Activated naive CD4-positive, alpha-beta T cell treated with anti-CD3 and anti-CD28 coated beads, Interleukin-2, amount 10 ng/mL, durations not matched to agents 5 hours and 36 hours (primary cell): ENCODE measurements around the gene TRIM8. TPM values are rescaled to one million over a fixed set of nuclear protein-coding genes. Genes with fewer than 3 reads are reported as not detected.

Source experiments
- total RNA-seq, 2 experiments: library from RNA; stranded (reverse); gene quantifications; one replicate each; pipeline ENCODE4 v1.2.3, GENCODE V29; 2021

Gene TRIM8
- 10 to 100 TPM; 39.4 to 41.1 TPM for total RNA-seq

GRCh38 chr10:102644066-102644645 lies at the start of gene TRIM8:
Gene TRIM8 (plus strand): TSS chr10:102644479. CDS start chr10:102644618, 139 bp downstream.

Other genes with a start within 250 kb of the TRIM8 start
- gene NFKB2, start 248.8 kb upstream of the TRIM8 start, total RNA-seq: 100 to 1,000 TPM; 118 TPM
- 1 to 10 TPM; 2.0 to 2.5 TPM for gene PSD, start 225.7 kb upstream of the TRIM8 start, total RNA-seq
- gene FBXL15, start 223.6 kb upstream of the TRIM8 start, total RNA-seq: 10 to 100 TPM; 11.0 to 12.6 TPM
- gene CUEDC2, start 211.9 kb upstream of the TRIM8 start, total RNA-seq: 10 to 100 TPM; 61.6 to 62.6 TPM
- under 1 TPM; 0.30 to 0.41 TPM for gene C10orf95, start 192.9 kb upstream of the TRIM8 start, total RNA-seq
- 10 to 100 TPM; 60.4 to 67.5 TPM for gene ACTR1A, start 141.8 kb upstream of the TRIM8 start, total RNA-seq
- gene SUFU, start 140.5 kb upstream of the TRIM8 start, total RNA-seq: 10 to 100 TPM; 12.0 to 12.3 TPM
- gene ARL3, start 69.9 kb downstream of the TRIM8 start, total RNA-seq: 1 to 10 TPM; 2.8 to 3.2 TPM
- gene SFXN2, start 70.2 kb downstream of the TRIM8 start, total RNA-seq: 10 to 100 TPM; 15.2 to 15.6 TPM
- 10 to 100 TPM; 28.1 TPM for gene WBP1L, start 99.5 kb downstream of the TRIM8 start, total RNA-seq
- gene CYP17A1, start 192.9 kb downstream of the TRIM8 start, total RNA-seq: not detected
- 10 to 100 TPM; 14.6 to 16.7 TPM for gene BORCS7, start 209.8 kb downstream of the TRIM8 start, total RNA-seq
- under 1 TPM; 0.58 TPM for gene AS3MT, start 225.0 kb downstream of the TRIM8 start, total RNA-seq